ENCODE data around the gene CDH22. TPM values are rescaled to one million over a fixed set of nuclear protein-coding genes. Genes with fewer than 3 reads are reported as not detected.

CDH22 gene
- total RNA-seq, 1 donor from 2014 or later, result 1.3 TPM

DNA sequence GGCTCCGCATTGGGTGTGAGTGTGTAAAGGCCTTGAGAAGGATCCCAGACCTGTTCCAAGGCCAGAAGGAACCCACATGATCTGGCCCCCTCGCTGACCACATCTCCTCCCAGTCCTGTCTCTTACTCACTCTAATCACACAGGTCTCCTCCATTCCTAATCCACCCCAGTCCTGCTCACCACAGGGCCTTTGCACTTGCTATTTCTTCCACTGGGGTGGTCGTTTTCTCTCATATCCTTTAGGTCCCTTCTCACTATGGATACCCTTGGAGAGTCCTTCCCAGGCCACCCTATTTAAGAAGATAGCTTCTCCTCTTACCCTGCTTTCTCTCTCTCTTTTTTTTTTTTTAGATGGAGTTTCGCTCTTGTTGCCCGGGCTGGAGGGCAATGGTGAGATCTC, 124.5 kb downstream of the CDH22 start:
- H3K4me3 Mint-ChIP-seq, result no peak overlapping the region
- TF ChIP-seq, protein P1, sequence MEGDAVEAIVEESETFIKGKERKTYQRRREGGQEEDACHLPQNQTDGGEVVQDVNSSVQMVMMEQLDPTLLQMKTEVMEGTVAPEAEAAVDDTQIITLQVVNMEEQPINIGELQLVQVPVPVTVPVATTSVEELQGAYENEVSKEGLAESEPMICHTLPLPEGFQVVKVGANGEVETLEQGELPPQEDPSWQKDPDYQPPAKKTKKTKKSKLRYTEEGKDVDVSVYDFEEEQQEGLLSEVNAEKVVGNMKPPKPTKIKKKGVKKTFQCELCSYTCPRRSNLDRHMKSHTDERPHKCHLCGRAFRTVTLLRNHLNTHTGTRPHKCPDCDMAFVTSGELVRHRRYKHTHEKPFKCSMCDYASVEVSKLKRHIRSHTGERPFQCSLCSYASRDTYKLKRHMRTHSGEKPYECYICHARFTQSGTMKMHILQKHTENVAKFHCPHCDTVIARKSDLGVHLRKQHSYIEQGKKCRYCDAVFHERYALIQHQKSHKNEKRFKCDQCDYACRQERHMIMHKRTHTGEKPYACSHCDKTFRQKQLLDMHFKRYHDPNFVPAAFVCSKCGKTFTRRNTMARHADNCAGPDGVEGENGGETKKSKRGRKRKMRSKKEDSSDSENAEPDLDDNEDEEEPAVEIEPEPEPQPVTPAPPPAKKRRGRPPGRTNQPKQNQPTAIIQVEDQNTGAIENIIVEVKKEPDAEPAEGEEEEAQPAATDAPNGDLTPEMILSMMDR (conservative IDR thresholded peaks at IDR 0.05), result no peak
- no peaks in the 10 kb centered on the region for H3K9me3 Mint-ChIP-seq
- no peak for DNase-seq (ENCODE audit: extremely low spot score, unreplicated experiment)
- H3K4me1 Mint-ChIP-seq (ENCODE audit: unreplicated experiment), result peaks cover 10% of the 10 kb centered on the region
- H3K27ac Mint-ChIP-seq, result no peak overlapping the region
- no peaks in the 10 kb centered on the region for H3K36me3 Mint-ChIP-seq
- peaks cover 36% of the 10 kb centered on the region for H3K27me3 Mint-ChIP-seq

GRCh38 chr20:46182276-46183200, 125.8 kb downstream of the CDH22 start:
- Mint-ChIP-seq H3K36me3 (no peaks in the 10 kb centered on the region), H3K9me3 (no peaks in the 10 kb centered on the region), H3K27me3 (peaks cover 41% of the 10 kb centered on the region), H3K4me1 (ENCODE audit: unreplicated experiment) (peaks cover 10% of the 10 kb centered on the region), H3K27ac (no peak overlapping the region), H3K4me3 (no peak overlapping the region)
- TF ChIP-seq, protein P1 (conservative IDR thresholded peaks at IDR 0.05), result no peak
- no peak for DNase-seq (ENCODE audit: extremely low spot score, unreplicated experiment)

- peaks cover 10% of the 10 kb centered on the region for H3K4me1 Mint-ChIP-seq (ENCODE audit: unreplicated experiment)
- no peak overlapping the region for H3K27ac Mint-ChIP-seq
- DNase-seq (ENCODE audit: extremely low spot score, unreplicated experiment), result no peak
- H3K27me3 Mint-ChIP-seq, result peaks cover 49% of the 10 kb centered on the region
- TF ChIP-seq, protein P1 (conservative IDR thresholded peaks at IDR 0.05), result no peak
- no peaks in the 10 kb centered on the region for H3K36me3 Mint-ChIP-seq
- H3K9me3 Mint-ChIP-seq, result no peaks in the 10 kb centered on the region
- H3K4me3 Mint-ChIP-seq, result no peak overlapping the region
These were observed 128.4 kb downstream of the CDH22 start for GRCh38 chr20:46179862-46180261.

DNA sequence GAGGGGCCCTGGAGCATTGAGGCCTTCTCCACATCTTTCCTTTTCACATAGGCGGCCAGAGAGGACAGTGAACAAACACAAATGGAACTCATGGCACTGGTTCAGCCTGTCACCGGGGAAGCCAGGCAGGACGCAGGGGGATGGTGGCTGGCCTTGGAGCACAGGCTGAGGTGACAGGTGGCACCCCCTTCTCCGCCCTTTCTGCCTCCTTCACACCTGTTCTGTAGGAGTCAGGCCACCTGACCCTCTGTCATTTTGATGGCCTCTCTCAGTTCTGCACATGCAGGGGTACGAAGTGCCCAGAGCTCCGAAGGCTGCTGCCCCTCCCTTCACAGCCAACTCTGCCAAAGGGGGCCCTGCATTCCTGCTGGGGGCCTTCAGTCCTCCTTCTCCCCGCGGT, 129.4 kb downstream of the CDH22 start:
- H3K4me3 Mint-ChIP-seq, result no peak overlapping the region
- no peak overlapping the region for H3K27ac Mint-ChIP-seq
- peaks cover 54% of the 10 kb centered on the region for H3K27me3 Mint-ChIP-seq
- TF ChIP-seq, protein P1 (conservative IDR thresholded peaks at IDR 0.05), result no peak
- DNase-seq (ENCODE audit: extremely low spot score, unreplicated experiment), result no peak
- no peaks in the 10 kb centered on the region for H3K36me3 Mint-ChIP-seq
- H3K4me1 Mint-ChIP-seq (ENCODE audit: unreplicated experiment), result peaks cover 10% of the 10 kb centered on the region
- no peaks in the 10 kb centered on the region for H3K9me3 Mint-ChIP-seq

- TF ChIP-seq, protein P1 (conservative IDR thresholded peaks at IDR 0.05), result no peak
- Mint-ChIP-seq H3K27ac (no peak overlapping the region), H3K4me3 (no peak overlapping the region), H3K4me1 (ENCODE audit: unreplicated experiment) (peaks cover 10% of the 10 kb centered on the region), H3K27me3 (peaks cover 65% of the 10 kb centered on the region), H3K9me3 (no peaks in the 10 kb centered on the region), H3K36me3 (no peaks in the 10 kb centered on the region)
- no peak for DNase-seq (ENCODE audit: extremely low spot score, unreplicated experiment)
These were observed 130.5 kb downstream of the CDH22 start for GRCh38 chr20:46177768-46178167.

Measured in type B pancreatic cell (in vitro differentiated cells).